CD4-positive, alpha-beta T cell (primary cell): Measurements from ENCODE around the gene RARS2. TPM values are rescaled to one million over a fixed set of nuclear protein-coding genes. Genes with fewer than 3 reads are reported as not detected.

Experiments
- ATAC-seq: fragments of 200-7000 bp; cut with Tn5 transposase; one replicate; pipeline ENCODE4 v1.10.0; 2022; ENCODE audit warnings: mild to moderate bottlenecking; ENCODE audit not compliant: poor library complexity
- CTCF ChIA-PET: fragments of 350-600 bp; sonication (Branson Sonifier 250); formaldehyde crosslinking; loops from one replicate; lab custom pipeline; 2021; ENCODE audit warnings: antibody characterized with exemption, inconsistent platforms; lab: Charles Lee
- POLR2A ChIA-PET: fragments of 350-600 bp; sonication (Branson Sonifier 250); formaldehyde crosslinking; loops from one replicate; lab custom pipeline; 2021; ENCODE audit warnings: antibody characterized with exemption, inconsistent platforms; lab: Charles Lee
- DNase-seq, 14 experiments: peaks; one replicate each; pipeline ENCODE4 v3.0.0-alpha.2; 2013 to 2020; ENCODE audit warnings: mixed read lengths in 2 of 14
- H3K27ac ChIP-seq, 2 donors: one replicate each; pipeline versions ENCODE4 v1.5.1 to v1.7.0; 2013; ENCODE audit warnings: low read length in 2 of 2, low read depth in 1 of 2, mild to moderate bottlenecking in 1 of 2
- H3K27me3 ChIP-seq, 2 experiments: 1 replicate in 1 of 2; 2 replicates in 1 of 2; pipeline versions ENCODE4 v1.6.1 to v1.7.0; 2013; ENCODE audit warnings: low read length in 2 of 2, control low read depth in 1 of 2, mild to moderate bottlenecking in 1 of 2, moderate library complexity in 1 of 2; ENCODE audit not compliant: insufficient read depth in 2 of 2, control insufficient read depth in 1 of 2
- H3K36me3 ChIP-seq: one replicate; pipeline ENCODE4 v1.6.1; 2013; ENCODE audit warnings: low read length, control low read depth; ENCODE audit not compliant: insufficient read depth
- H3K4me1 ChIP-seq: one replicate; pipeline ENCODE4 v1.6.1; 2013; ENCODE audit warnings: low read length, control low read depth; ENCODE audit not compliant: insufficient read depth
- H3K4me3 ChIP-seq: one replicate; pipeline ENCODE4 v1.5.1; 2013; ENCODE audit warnings: mild to moderate bottlenecking, low read length, moderate library complexity
- H3K9me3 ChIP-seq, 2 experiments: 1 replicate in 1 of 2; 2 replicates in 1 of 2; pipeline versions ENCODE4 v1.6.1 to v1.7.0; 2013; ENCODE audit warnings: low read length in 2 of 2, mild to moderate bottlenecking in 2 of 2, control low read depth in 1 of 2, moderate library complexity in 1 of 2; ENCODE audit not compliant: control insufficient read depth in 1 of 2, insufficient read depth in 1 of 2
- H3K27ac Mint-ChIP-seq: one replicate; pipeline ENCODE4 v1.8.0; 2020; ENCODE audit warnings: mixed read lengths
- H3K27me3 Mint-ChIP-seq: one replicate; pipeline ENCODE4 v1.8.0; 2021; ENCODE audit warnings: mixed read lengths
- H3K36me3 Mint-ChIP-seq: one replicate; pipeline ENCODE4 v1.8.0; 2021; ENCODE audit warnings: low read depth, mixed read lengths
- H3K4me1 Mint-ChIP-seq: one replicate; pipeline ENCODE4 v1.8.0; 2021; ENCODE audit warnings: low read depth, mixed read lengths
- H3K4me3 Mint-ChIP-seq: one replicate; pipeline ENCODE4 v1.8.0; 2020; ENCODE audit warnings: mild to moderate bottlenecking, mixed read lengths
- H3K9me3 Mint-ChIP-seq: one replicate; pipeline ENCODE4 v1.8.0; 2020; ENCODE audit warnings: mixed read lengths
- intact Hi-C, 2 experiments: fragments of 100-400 bp; cut with DNase I in 1 of 2; cut with micrococcal nuclease in 1 of 2; formaldehyde crosslinking; loops; one replicate each; pipeline versions ENCODE4 v1.15.1 to v1.9.0; 2023 to 2025; cut with DNase I, micrococcal nuclease
- total RNA-seq, 174 experiments: library from RNA in 2 of 174; stranded (reverse) in 2 of 174; gene quantifications; one replicate each; pipeline ENCODE4 v1.2.3 and lab custom pipeline; 2021 to 2026
- TF ChIP-seq, protein P1 (sequence below): fragments of 200-600 bp; IDR thresholded peaks from one replicate; pipeline ENCODE4 v1.8.0; 2022; ENCODE audit warnings: antibody characterized with exemption, mild to moderate bottlenecking

The RARS2 gene
- total RNA-seq, 2 experiments from 2014 or later = 21.9 to 22.4 TPM

DNA sequence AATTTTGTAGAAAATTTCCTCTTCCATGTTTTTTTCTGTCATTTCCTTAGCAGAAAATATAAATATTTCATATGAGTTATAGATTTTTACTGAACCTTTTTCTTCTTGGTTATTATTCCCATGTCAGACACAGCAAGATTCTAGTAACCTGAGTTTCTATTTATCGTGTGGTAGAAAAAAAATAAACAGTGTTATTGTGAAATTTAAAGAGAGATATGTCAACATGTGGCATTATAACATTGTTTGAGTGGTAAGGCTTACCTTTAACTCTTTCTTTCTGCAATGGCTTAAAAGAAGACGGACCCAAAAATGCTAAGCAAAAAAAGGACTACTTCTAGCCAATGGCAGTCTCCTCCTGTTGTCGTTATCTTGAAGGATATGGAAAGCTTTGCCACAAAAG lies 19.0 kb upstream of the RARS2 start:
- H3K4me3 ChIP-seq = no peak overlapping the region
- no peaks in the 10 kb centered on the region for H3K9me3 ChIP-seq
- intact Hi-C loops = no loop called here
- no peak for ATAC-seq
- Mint-ChIP-seq H3K36me3 (peaks cover 58% of the 10 kb centered on the region), H3K27ac (no peak overlapping the region), H3K9me3 (no peaks in the 10 kb centered on the region), H3K4me1 (no peaks in the 10 kb centered on the region), H3K27me3 (no peaks in the 10 kb centered on the region), H3K4me3 (no peak overlapping the region)
- H3K36me3 ChIP-seq = peaks cover 21% of the 10 kb centered on the region
- TF ChIP-seq, protein P1, sequence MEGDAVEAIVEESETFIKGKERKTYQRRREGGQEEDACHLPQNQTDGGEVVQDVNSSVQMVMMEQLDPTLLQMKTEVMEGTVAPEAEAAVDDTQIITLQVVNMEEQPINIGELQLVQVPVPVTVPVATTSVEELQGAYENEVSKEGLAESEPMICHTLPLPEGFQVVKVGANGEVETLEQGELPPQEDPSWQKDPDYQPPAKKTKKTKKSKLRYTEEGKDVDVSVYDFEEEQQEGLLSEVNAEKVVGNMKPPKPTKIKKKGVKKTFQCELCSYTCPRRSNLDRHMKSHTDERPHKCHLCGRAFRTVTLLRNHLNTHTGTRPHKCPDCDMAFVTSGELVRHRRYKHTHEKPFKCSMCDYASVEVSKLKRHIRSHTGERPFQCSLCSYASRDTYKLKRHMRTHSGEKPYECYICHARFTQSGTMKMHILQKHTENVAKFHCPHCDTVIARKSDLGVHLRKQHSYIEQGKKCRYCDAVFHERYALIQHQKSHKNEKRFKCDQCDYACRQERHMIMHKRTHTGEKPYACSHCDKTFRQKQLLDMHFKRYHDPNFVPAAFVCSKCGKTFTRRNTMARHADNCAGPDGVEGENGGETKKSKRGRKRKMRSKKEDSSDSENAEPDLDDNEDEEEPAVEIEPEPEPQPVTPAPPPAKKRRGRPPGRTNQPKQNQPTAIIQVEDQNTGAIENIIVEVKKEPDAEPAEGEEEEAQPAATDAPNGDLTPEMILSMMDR = no peak
- H3K27ac ChIP-seq = no peak overlapping the region
- DNase-seq = no peak
- ChIA-PET POLR2A (no interaction called here), CTCF (no interaction called here)
- H3K4me1 ChIP-seq = no peaks in the 10 kb centered on the region
- H3K27me3 ChIP-seq = no peaks in the 10 kb centered on the region

DNA sequence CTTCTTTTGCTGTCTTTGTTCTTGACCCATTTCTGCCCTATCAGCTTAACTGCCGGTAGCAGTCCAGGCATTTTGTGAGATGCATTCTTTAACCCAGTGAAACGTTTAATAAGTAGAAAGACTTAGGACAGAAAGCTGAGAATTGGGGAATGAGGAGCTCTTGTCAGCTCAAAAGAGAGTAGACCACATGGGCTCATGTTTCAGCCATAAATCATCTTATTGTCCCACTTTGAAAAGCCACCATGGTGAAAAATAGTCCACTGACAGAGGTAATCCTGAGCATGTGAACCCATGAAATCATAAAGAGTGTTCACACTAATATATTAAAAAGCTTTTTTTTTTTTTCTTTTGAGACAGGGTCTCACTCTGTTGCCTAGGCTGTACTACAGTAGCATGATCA lies 16.4 kb upstream of the RARS2 start:
- ChIA-PET POLR2A (interaction anchor here (0.9 to 2.0 kb wide), 3 partner anchors 17 to 96 kb away, joined by 3 to 4 read pairs (median 4); partner anchors contain the start of genes AKIRIN2 and RARS2), CTCF (interaction anchor here (1.0 kb wide), 1 partner anchor 23 kb away, joined by 3 read pairs; no protein-coding TSS in a partner anchor)
- Histone ChIP-seq H3K9me3 (no peaks in the 10 kb centered on the region), H3K36me3 (peaks cover 15% of the 10 kb centered on the region), H3K4me1 (no peaks in the 10 kb centered on the region), H3K4me3 (no peak overlapping the region), H3K27ac (no peak overlapping the region), H3K27me3 (no peaks in the 10 kb centered on the region)
- DNase-seq (no peak), ATAC-seq (no peak)
- Mint-ChIP-seq H3K36me3 (peaks cover 50% of the 10 kb centered on the region), H3K4me1 (no peaks in the 10 kb centered on the region), H3K9me3 (no peaks in the 10 kb centered on the region), H3K4me3 (no peak overlapping the region), H3K27me3 (no peaks in the 10 kb centered on the region), H3K27ac (no peak overlapping the region)
- TF ChIP-seq, protein P1 = no peak
- intact Hi-C loops = no loop called here

DNA sequence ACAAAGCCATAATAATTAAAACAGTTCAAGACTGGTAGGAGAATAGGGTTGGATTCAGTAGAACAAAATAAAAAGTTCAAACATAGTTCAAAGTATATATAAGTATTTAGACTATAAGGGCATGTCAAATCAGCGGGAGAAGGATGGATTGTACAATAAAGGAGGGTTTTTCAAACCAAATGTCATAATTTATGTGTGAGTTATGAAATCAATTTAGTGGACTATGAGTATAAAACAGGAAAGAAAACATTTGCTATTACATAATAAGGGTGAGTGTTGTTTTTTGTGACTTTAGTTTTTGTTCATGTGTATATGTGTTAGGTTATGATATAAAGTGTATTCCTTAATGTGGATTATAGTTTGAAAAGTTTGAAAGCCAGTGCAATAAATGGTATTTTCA lies 10.8 kb upstream of the RARS2 start:
- no peak overlapping the region for H3K4me3 ChIP-seq
- Mint-ChIP-seq H3K9me3 (no peaks in the 10 kb centered on the region), H3K4me1 (no peaks in the 10 kb centered on the region)

More for the DNA sequence above, 10.8 kb upstream of the RARS2 start:
- H3K27ac ChIP-seq = no peak overlapping the region
- ChIA-PET POLR2A (no interaction called here), CTCF (no interaction called here)
- H3K27me3 Mint-ChIP-seq = no peaks in the 10 kb centered on the region
- no peak overlapping the region for H3K4me3 Mint-ChIP-seq
- intact Hi-C loops = no loop called here
- H3K36me3 Mint-ChIP-seq = peaks cover 37% of the 10 kb centered on the region
- peaks cover 7% of the 10 kb centered on the region for H3K36me3 ChIP-seq
- no peak for DNase-seq
- TF ChIP-seq, protein P1 = no peak
- H3K27me3 ChIP-seq = no peaks in the 10 kb centered on the region
- no peak for ATAC-seq
- H3K4me1 ChIP-seq = no peaks in the 10 kb centered on the region
- H3K9me3 ChIP-seq = no peaks in the 10 kb centered on the region
- no peak overlapping the region for H3K27ac Mint-ChIP-seq
